HG03378 (cell line): ENCODE results near the gene MACROH2A1.

Source experiments
- ATAC-seq: cut with Tn5 transposase; IDR thresholded peaks from one replicate; pipeline ENCODE4 v1.9.1; 2021; ENCODE audit warnings: mild to moderate bottlenecking, moderate library complexity; ENCODE audit not compliant: unreplicated experiment

The MACROH2A1 gene

DNA sequence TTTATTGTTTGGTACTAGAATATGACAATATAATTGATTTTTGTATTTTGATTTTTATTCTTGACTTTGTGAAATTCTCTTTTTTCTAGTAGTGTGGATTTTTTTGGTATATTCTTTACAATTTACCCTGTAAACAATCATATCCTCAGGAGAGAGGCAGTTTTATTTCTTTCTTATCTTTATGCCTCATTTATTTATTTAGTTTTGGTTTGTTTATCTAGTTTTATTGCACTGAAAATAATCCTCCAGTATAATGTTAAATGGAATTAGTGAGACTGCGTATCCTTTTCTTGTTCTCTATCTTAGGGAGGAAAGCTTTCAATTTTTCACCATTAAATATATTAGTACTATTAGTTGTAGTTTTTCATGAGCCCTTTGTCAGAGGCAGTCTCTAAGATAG lies 109.4 kb downstream of the MACROH2A1 start:
- ATAC-seq = no peak

DNA sequence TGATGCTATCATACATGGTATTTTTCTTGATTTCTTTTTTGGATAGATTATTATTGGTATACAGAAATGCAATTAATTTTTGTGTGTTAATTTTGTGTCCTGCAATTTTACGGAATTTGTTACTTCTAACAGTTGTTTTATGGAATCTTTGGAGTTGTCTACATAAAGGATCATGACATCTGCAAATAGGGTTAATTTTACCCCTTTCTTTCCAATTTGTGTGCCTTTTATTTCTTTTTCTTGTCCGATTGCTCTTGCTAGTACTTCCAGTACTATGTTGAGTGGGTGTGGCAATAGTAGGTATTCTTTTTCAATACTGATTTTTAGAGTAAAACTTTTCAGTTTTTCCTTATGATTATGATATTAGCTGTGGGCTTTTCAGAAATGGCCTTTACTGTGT lies 111.5 kb downstream of the MACROH2A1 start:
- no peak for ATAC-seq
